Type B pancreatic cell (in vitro differentiated cells): Measurements from ENCODE around the gene DOCK3. TPM values are rescaled to one million over a fixed set of nuclear protein-coding genes. Genes with fewer than 3 reads are reported as not detected.

Source experiments
- DNase-seq: peaks from one replicate; pipeline ENCODE4 v3.0.0; 2021; ENCODE audit warnings: mixed read lengths; ENCODE audit not compliant: unreplicated experiment; ENCODE audit errors: extremely low spot score
- H3K27ac Mint-ChIP-seq: 2 replicates; pipeline ENCODE4 v1.8.0; 2021; ENCODE audit warnings: mild to moderate bottlenecking, mixed read lengths
- H3K27me3 Mint-ChIP-seq: 2 replicates; pipeline ENCODE4 v1.8.0; 2021; ENCODE audit warnings: mixed read lengths
- H3K36me3 Mint-ChIP-seq: 2 replicates; pipeline ENCODE4 v1.8.0; 2021; ENCODE audit warnings: mixed read lengths
- H3K4me1 Mint-ChIP-seq: one replicate; pipeline ENCODE4 v1.8.0; 2021; ENCODE audit warnings: mixed read lengths; ENCODE audit not compliant: unreplicated experiment
- H3K4me3 Mint-ChIP-seq: 2 replicates; pipeline ENCODE4 v1.8.0; 2021; ENCODE audit warnings: mild to moderate bottlenecking, mixed read lengths
- H3K9me3 Mint-ChIP-seq: 2 replicates; pipeline ENCODE4 v1.8.0; 2021; ENCODE audit warnings: mixed read lengths
- CTCF ChIP-seq: fragments of 200-600 bp; sonication (generic); conservative IDR thresholded peaks from 2 replicates; pipeline ENCODE4 v1.5.0; 2021; ENCODE audit warnings: antibody characterized with exemption, mild to moderate bottlenecking
- total RNA-seq: library from RNA; stranded (reverse); gene quantifications from 2 replicates; pipeline ENCODE4 v1.2.1, GENCODE V29; 2021; ENCODE audit warnings: low replicate concordance

DOCK3 gene
- total RNA-seq, 1 donor from 2014 or later: 5.9 TPM

GRCh38 chr3:50628601-50629000, 46.1 kb upstream of the DOCK3 start:
- no peak overlapping the region for H3K27ac Mint-ChIP-seq
- no peaks in the 10 kb centered on the region for H3K36me3 Mint-ChIP-seq
- DNase-seq: no peak
- H3K4me1 Mint-ChIP-seq: peaks cover 39% of the 10 kb centered on the region
- no peak overlapping the region for H3K4me3 Mint-ChIP-seq
- no peaks in the 10 kb centered on the region for H3K9me3 Mint-ChIP-seq
- TF ChIP-seq CTCF: no peak
- no peaks in the 10 kb centered on the region for H3K27me3 Mint-ChIP-seq

- no peaks in the 10 kb centered on the region for H3K27me3 Mint-ChIP-seq
- H3K27ac Mint-ChIP-seq: no peak overlapping the region
- H3K4me1 Mint-ChIP-seq: peaks cover 29% of the 10 kb centered on the region
- DNase-seq: no peak
- TF ChIP-seq CTCF: no peak
- no peaks in the 10 kb centered on the region for H3K36me3 Mint-ChIP-seq
- no peaks in the 10 kb centered on the region for H3K9me3 Mint-ChIP-seq
- H3K4me3 Mint-ChIP-seq: no peak overlapping the region
These were observed 44.3 kb upstream of the DOCK3 start for GRCh38 chr3:50630394-50630793.

- H3K4me3 Mint-ChIP-seq: no peak overlapping the region
- no peaks in the 10 kb centered on the region for H3K9me3 Mint-ChIP-seq
- H3K36me3 Mint-ChIP-seq: no peaks in the 10 kb centered on the region
- H3K27ac Mint-ChIP-seq: no peak overlapping the region
- peaks cover 29% of the 10 kb centered on the region for H3K4me1 Mint-ChIP-seq
- DNase-seq: no peak
- no peak for TF ChIP-seq CTCF
- H3K27me3 Mint-ChIP-seq: no peaks in the 10 kb centered on the region
These were observed 43.9 kb upstream of the DOCK3 start for GRCh38 chr3:50630877-50631276.

- Mint-ChIP-seq H3K27ac (no peak overlapping the region), H3K4me1 (peaks cover 35% of the 10 kb centered on the region), H3K9me3 (no peaks in the 10 kb centered on the region), H3K27me3 (no peaks in the 10 kb centered on the region), H3K36me3 (no peaks in the 10 kb centered on the region), H3K4me3 (no peak overlapping the region)
- DNase-seq: no peak
- no peak for TF ChIP-seq CTCF
These were observed 42.3 kb upstream of the DOCK3 start for GRCh38 chr3:50632450-50632849.

- DNase-seq: no peak
- no peak for TF ChIP-seq CTCF
- Mint-ChIP-seq H3K4me3 (no peak overlapping the region), H3K27ac (no peak overlapping the region), H3K27me3 (no peaks in the 10 kb centered on the region), H3K36me3 (no peaks in the 10 kb centered on the region), H3K4me1 (peaks cover 35% of the 10 kb centered on the region), H3K9me3 (no peaks in the 10 kb centered on the region)
These were observed 41.4 kb upstream of the DOCK3 start for GRCh38 chr3:50633230-50633790.

GRCh38 chr3:50635066-50635465, 39.7 kb upstream of the DOCK3 start:
- Mint-ChIP-seq H3K36me3 (no peaks in the 10 kb centered on the region), H3K27me3 (no peaks in the 10 kb centered on the region), H3K4me1 (peaks cover 41% of the 10 kb centered on the region), H3K4me3 (no peak overlapping the region), H3K27ac (no peak overlapping the region), H3K9me3 (no peaks in the 10 kb centered on the region)
- DNase-seq: no peak
- TF ChIP-seq CTCF: no peak
